Measurements from ENCODE around the gene KRT78.
A peak's percentile ranks its signal among the peaks of the same experiment; 100 is the strongest.
"Not testable (repeated sequence)": the region's sequence is repeated elsewhere in the genome, so short reads cannot be mapped to it uniquely, and the experiment has no call there.

KRT78 gene

GRCh38 chr12:52871291-52872039, 22.7 kb upstream of the KRT78 start:
- no peak for DNase-seq

GRCh38 chr12:52870361-52871290, 21.8 kb upstream of the KRT78 start:
- peak; percentile 39 for DNase-seq

GRCh38 chr12:52867642-52868041, 18.8 kb upstream of the KRT78 start:
- no peak for DNase-seq

- no peak for DNase-seq
Measured at GRCh38 chr12:52867152-52867551, 18.4 kb upstream of the KRT78 start.

GRCh38 chr12:52865090-52865944, 16.5 kb upstream of the KRT78 start:
- DNase-seq = peak; percentile 72

GRCh38 chr12:52862023-52862422, 13.2 kb upstream of the KRT78 start:
- no peak for DNase-seq

- no peak for DNase-seq
Measured at GRCh38 chr12:52861511-52861910, 12.7 kb upstream of the KRT78 start.

- no peak for DNase-seq
Measured at GRCh38 chr12:52860102-52860823, 11.5 kb upstream of the KRT78 start.

- no peak for DNase-seq
Measured at GRCh38 chr12:52857500-52857899, 8.7 kb upstream of the KRT78 start.

GRCh38 chr12:52856787-52857186, 8.0 kb upstream of the KRT78 start:
- DNase-seq = no peak

GRCh38 chr12:52856077-52856476, 7.3 kb upstream of the KRT78 start:
- not testable (repeated sequence) for DNase-seq

GRCh38 chr12:52851787-52852186, 3.0 kb upstream of the KRT78 start:
- no peak for DNase-seq

GRCh38 chr12:52850681-52851080, 1.9 kb upstream of the KRT78 start:
- DNase-seq = no peak

GRCh38 chr12:52849511-52849910, 717 bp upstream of the KRT78 start:
- DNase-seq = no peak

GRCh38 chr12:52847335-52848102, 1.3 kb downstream of the KRT78 start:
- DNase-seq = no peak

GRCh38 chr12:52846356-52846970, 2.3 kb downstream of the KRT78 start:
- DNase-seq = no peak

GRCh38 chr12:52845946-52846345, 2.8 kb downstream of the KRT78 start:
- no peak for DNase-seq

GRCh38 chr12:52844386-52844785, 4.4 kb downstream of the KRT78 start:
- DNase-seq = no peak

GRCh38 chr12:52839436-52840105, 9.2 kb downstream of the KRT78 start:
- no peak for DNase-seq
